ENCODE measurements around the gene OR9A2.
"Not testable (repeated sequence)": the region's sequence is repeated elsewhere in the genome, so short reads cannot be mapped to it uniquely, and the experiment has no call there.

The OR9A2 gene

DNA sequence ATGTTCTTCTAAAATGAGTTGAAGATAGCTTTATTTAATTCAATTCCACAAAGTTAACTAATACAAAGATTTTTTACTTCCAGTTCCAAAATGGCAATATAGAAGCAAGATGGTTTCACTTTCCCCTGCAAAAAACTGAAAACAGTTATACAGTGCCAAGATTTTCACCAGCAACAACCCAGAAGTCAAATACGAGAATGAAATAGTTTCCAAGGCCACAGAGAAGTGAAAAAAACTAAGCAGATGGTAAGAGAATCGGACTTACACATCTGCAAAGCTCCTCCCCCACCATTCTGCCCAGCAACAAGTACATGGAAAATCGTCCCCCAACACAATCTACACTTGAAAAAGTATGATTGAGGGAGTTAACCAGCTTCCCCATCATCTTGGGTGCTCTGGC is 34.5 kb downstream of the OR9A2 start:
- Histone ChIP-seq H3K36me3 (no peaks in the 10 kb centered on the region), H3K27me3 (ENCODE audit: insufficient read depth, low read depth, severe bottlenecking) (no peaks in the 10 kb centered on the region), H3K4me3 (ENCODE audit: low read depth, low read length) (no peak overlapping the region), H3K27ac (no peak overlapping the region), H3K9me3 (ENCODE audit: severe bottlenecking) (peaks cover 2% of the 10 kb centered on the region)
- no peak for DNase-seq
- no peak for TF ChIP-seq CTCF (IDR thresholded peaks at IDR 0.05; ENCODE audit: low read depth, low read length)

DNA sequence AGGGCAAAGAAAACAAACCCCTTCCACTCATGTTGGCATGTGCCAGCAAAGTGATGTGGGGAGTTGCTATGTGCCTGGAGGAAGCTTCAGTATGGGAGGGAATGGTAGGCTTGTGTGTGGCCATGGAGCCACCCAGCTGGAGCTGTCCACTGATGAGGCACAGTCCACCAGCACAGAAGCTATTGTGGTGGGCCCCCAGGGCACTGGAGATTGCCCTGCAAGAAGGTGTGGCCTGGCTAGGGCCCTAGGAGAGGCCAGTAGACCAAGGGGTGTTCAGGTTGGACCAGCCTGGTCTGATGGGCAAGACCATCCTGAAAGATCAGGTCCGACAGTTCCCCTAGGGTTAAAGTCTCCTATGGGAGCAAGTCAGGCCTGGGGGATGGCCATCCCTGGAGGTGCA is 42.6 kb downstream of the OR9A2 start:
- Histone ChIP-seq H3K4me3 (ENCODE audit: low read depth, low read length) (no peak overlapping the region), H3K27me3 (ENCODE audit: insufficient read depth, low read depth, severe bottlenecking) (no peaks in the 10 kb centered on the region), H3K27ac (no peak overlapping the region), H3K9me3 (ENCODE audit: severe bottlenecking) (no peaks in the 10 kb centered on the region), H3K36me3 (no peaks in the 10 kb centered on the region)
- no peak for TF ChIP-seq CTCF (IDR thresholded peaks at IDR 0.05; ENCODE audit: low read depth, low read length)
- DNase-seq, result no peak

GRCh38 chr7:142983825-142984224 is 43.1 kb downstream of the OR9A2 start:
- TF ChIP-seq CTCF (IDR thresholded peaks at IDR 0.05; ENCODE audit: low read depth, low read length), result peak; percentile 52
- Histone ChIP-seq H3K4me3 (ENCODE audit: low read depth, low read length) (no peak overlapping the region), H3K27ac (no peak overlapping the region), H3K9me3 (ENCODE audit: severe bottlenecking) (no peaks in the 10 kb centered on the region), H3K27me3 (ENCODE audit: insufficient read depth, low read depth, severe bottlenecking) (no peaks in the 10 kb centered on the region), H3K36me3 (no peaks in the 10 kb centered on the region)
- no peak for DNase-seq

DNA sequence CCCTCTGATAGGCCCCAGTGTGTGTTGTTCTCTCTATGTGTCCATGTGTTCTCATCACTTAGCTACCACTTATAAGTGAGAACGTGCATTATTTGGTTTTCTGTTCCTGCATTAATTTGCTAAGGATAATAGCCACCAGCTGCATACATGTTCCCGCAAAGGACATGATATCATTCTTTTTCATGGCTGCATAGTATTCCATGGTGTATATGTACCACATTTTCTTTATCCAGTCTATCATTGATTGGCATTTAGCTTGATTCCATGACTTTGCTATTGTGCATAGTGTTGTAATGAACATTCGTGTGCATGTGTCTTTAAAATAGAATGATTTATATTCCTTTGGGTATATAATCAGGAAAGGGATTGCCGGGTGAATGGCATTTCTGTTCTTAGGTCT is 48.5 kb downstream of the OR9A2 start:
- not testable (repeated sequence) for H3K9me3 ChIP-seq (ENCODE audit: severe bottlenecking); H3K36me3 ChIP-seq; H3K27ac ChIP-seq; DNase-seq; H3K4me3 ChIP-seq (ENCODE audit: low read depth, low read length); H3K27me3 ChIP-seq (ENCODE audit: insufficient read depth, low read depth, severe bottlenecking)
